Left hindlimb (tissue), 1 donor: ENCODE results near the gene PDLIM4.

Experiments used
- DNase-seq: peaks from one replicate; pipeline ENCODE4 v3.0.0-alpha.2; 2018

The PDLIM4 gene

GRCh38 chr5:132313961-132314432, 56.5 kb downstream of the PDLIM4 start:
- no peak for DNase-seq

GRCh38 chr5:132315529-132316067, 58.1 kb downstream of the PDLIM4 start:
- no peak for DNase-seq

- DNase-seq = no peak
Observed at GRCh38 chr5:132319975-132320374, 62.5 kb downstream of the PDLIM4 start.

GRCh38 chr5:132321109-132321721, 63.7 kb downstream of the PDLIM4 start:
- no peak for DNase-seq

DNA sequence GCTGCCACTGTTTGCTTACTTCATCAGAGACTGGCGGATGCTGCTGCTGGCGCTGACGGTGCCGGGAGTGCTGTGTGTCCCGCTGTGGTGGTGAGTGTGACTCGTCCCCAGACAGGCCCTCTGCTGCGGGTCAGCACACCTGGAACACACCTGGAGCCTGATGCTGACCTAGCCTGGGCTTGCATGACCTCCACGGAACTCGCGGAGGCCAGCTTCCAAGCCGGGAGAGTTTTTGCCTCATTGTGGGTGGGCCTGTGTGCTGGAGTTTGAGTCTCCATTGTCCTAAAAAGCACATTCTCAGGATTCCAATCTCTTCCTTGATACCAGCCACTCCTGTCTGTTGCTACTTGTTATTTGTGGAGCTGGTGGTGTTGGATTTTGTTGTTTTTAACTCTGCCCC, 64.8 kb downstream of the PDLIM4 start:
- no peak for DNase-seq
